ENCODE results near the gene CPNE6.

CPNE6 gene

DNA sequence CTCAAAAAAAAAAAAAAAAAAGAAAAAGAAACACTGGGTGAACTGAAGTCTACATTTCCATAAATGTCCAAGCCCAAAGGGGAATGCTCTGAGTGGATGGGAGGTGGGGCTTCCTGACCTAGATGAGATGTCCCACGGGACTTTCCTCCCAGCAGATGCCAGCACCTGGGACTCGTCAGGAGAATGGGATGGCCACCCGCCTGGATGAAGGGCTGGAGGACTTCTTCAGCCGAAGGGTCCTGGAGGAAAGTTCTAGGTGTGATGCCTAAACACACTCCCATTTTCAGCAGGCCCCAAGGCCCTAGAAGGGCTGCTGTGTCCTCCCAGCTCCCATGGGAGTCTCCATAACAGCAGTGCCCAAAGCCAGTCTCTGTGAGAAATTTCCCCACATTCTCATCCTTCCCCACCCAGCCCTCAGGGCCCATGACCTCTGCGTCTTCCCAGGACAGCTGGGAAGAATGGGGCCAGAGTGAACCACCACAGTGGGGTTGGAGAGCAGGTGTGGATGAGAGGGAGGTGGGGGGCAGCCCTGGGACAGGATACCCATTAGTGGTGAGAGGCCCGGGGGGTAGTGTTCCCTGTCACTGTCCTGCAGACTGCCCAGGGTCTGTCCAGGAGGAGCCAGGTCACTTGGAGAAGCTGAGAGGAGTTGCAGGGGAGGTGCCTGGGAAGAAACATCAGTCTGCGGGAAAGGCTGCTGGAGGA, 7.1 kb upstream of the CPNE6 start:
- H3K27ac ChIP-seq (ENCODE audit: low read length), result no peak overlapping the region
- no peaks in the 10 kb centered on the region for H3K9me3 ChIP-seq (ENCODE audit: control insufficient read depth, low read depth, low read length)
- H3K9ac ChIP-seq (ENCODE audit: low read length), result no peak overlapping the region
- no peaks in the 10 kb centered on the region for H3K4me1 ChIP-seq (ENCODE audit: control insufficient read depth, low read depth, low read length)
- no peaks in the 10 kb centered on the region for H3K27me3 ChIP-seq (ENCODE audit: control insufficient read depth, insufficient read depth, low read length)
- H3K36me3 ChIP-seq (ENCODE audit: control insufficient read depth, low read depth, low read length), result no peaks in the 10 kb centered on the region
- H3K4me3 ChIP-seq (ENCODE audit: low read length), result no peak overlapping the region

DNA sequence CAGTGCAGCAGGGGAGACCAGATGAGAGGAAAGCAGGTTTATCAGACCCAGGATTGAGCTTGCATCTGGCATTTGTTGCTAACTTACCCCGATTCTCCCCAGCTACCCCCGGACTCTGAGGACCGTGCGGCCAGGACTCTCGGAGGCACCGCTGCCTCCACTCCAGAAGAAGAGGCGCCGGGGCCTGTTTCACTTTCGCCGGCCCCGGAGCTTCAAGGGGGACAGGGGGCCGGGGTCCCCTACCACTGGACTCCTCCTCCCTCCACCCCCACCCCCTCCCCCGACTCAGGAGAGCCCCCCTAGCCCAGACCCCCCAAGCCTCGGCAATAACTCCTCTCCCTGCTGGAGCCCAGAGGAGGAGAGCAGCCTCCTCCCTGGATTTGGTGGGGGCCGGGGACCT, 6.5 kb upstream of the CPNE6 start:
- H3K27me3 ChIP-seq (ENCODE audit: control insufficient read depth, insufficient read depth, low read length), result no peaks in the 10 kb centered on the region
- H3K4me1 ChIP-seq (ENCODE audit: control insufficient read depth, low read depth, low read length), result no peaks in the 10 kb centered on the region
- H3K27ac ChIP-seq (ENCODE audit: low read length), result no peak overlapping the region
- H3K9me3 ChIP-seq (ENCODE audit: control insufficient read depth, low read depth, low read length), result no peaks in the 10 kb centered on the region
- no peaks in the 10 kb centered on the region for H3K36me3 ChIP-seq (ENCODE audit: control insufficient read depth, low read depth, low read length)
- no peak overlapping the region for H3K9ac ChIP-seq (ENCODE audit: low read length)
- H3K4me3 ChIP-seq (ENCODE audit: low read length), result no peak overlapping the region

DNA sequence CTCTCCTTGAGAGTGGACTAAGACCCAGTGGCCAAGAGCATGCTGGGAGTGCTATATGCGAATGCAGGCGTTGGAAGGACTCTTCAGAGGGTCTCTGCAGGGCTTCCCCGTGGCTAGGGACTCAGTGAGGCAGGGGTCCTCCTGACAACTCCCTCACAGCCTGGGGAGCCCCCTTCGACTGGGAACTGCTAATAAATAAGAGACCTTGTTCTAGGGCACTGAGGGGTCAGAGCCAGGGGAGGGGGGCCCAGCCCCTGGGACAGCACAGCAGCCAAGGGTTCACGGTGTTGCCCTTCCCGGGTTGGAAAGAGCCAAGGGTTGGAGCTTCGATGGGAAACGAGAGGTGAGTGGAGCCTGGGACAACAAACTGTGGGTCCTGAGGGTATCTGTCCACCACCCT, 6.0 kb upstream of the CPNE6 start:
- Histone ChIP-seq H3K4me3 (ENCODE audit: low read length) (no peak overlapping the region), H3K36me3 (ENCODE audit: control insufficient read depth, low read depth, low read length) (no peaks in the 10 kb centered on the region), H3K27me3 (ENCODE audit: control insufficient read depth, insufficient read depth, low read length) (no peaks in the 10 kb centered on the region), H3K4me1 (ENCODE audit: control insufficient read depth, low read depth, low read length) (no peaks in the 10 kb centered on the region), H3K9me3 (ENCODE audit: control insufficient read depth, low read depth, low read length) (no peaks in the 10 kb centered on the region), H3K9ac (ENCODE audit: low read length) (no peak overlapping the region), H3K27ac (ENCODE audit: low read length) (no peak overlapping the region)

DNA sequence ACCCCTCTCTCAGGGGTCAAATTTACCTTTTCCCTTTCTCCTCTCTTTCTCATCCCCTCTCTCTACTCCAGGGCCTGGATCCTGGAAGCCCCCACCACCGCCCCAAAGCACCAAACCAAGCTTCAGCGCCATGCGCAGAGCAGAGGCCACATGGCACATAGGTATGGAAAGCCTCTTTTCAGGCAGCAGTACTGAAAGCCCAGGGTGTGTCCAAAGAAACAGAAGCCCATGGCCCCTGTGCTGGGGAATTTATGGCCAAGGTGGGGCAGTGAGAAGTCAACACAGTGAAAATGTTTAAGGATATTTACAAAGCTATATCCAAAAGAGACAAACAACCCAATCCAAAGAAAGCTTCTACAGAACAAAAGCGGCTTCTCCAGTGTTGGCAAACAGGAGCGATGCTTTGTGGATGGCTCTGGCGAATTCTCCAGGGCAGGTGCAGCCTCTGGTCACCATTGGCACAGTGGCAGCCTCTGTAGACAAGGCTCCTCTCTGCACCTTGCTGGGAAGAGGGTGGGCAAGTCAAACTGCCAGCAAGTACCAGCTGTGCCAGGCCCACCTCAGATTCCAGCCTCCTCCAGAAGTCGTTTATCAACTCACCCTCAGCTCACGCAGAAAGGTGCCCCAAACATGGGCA, 4.7 kb upstream of the CPNE6 start:
- Histone ChIP-seq H3K27me3 (ENCODE audit: control insufficient read depth, insufficient read depth, low read length) (no peaks in the 10 kb centered on the region), H3K27ac (ENCODE audit: low read length) (no peak overlapping the region), H3K9ac (ENCODE audit: low read length) (no peak overlapping the region), H3K36me3 (ENCODE audit: control insufficient read depth, low read depth, low read length) (no peaks in the 10 kb centered on the region), H3K4me3 (ENCODE audit: low read length) (no peak overlapping the region), H3K4me1 (ENCODE audit: control insufficient read depth, low read depth, low read length) (no peaks in the 10 kb centered on the region), H3K9me3 (ENCODE audit: control insufficient read depth, low read depth, low read length) (no peaks in the 10 kb centered on the region)

DNA sequence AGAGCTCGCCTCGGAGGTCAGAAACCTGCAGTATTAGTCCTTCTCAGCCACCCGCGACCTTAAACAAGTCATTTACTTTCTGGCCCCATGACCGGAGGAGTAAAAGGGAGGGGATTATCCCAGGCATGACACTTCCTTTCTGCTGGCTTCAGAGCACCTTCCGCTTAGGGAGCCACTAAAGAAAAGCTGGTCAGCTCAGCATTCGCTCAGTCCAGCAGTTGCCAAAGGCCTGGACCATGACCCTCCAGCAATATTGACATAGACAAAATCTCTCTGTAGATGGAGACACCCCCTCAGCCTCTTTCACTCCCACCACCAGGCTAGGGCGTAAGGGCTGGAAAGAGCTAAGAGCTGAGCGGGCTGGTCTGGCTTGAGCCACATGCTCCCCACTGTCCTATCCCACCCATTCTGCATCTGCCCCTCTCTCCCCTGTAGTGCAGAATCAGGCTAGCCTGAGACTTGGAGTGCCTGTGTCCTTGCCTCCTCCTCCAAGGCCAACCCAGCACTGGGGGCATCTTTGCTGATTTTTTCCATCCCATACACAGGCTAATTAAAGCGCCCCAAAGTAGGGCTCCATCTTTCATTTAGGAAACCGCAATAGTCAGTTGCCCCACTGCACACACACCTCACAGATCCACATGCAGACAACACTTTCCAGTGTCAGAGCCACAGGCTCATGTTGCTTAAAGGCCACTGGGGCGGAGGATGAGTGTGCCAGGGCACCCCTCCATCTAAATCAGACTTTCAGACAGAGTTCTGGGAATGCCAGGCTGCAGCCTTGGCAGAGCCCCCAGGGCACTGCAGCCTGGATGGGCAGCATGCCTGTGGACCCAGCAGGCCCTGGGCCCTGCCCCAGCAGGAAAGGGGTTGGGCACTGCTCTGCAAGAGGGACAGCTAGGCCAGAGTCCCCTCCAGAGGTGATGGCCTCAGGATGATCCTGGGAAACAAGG, 4.0 kb upstream of the CPNE6 start:
- Histone ChIP-seq H3K27ac (ENCODE audit: low read length) (no peak overlapping the region), H3K36me3 (ENCODE audit: control insufficient read depth, low read depth, low read length) (no peaks in the 10 kb centered on the region), H3K4me1 (ENCODE audit: control insufficient read depth, low read depth, low read length) (no peaks in the 10 kb centered on the region), H3K9ac (ENCODE audit: low read length) (no peak overlapping the region), H3K4me3 (ENCODE audit: low read length) (no peak overlapping the region), H3K27me3 (ENCODE audit: control insufficient read depth, insufficient read depth, low read length) (no peaks in the 10 kb centered on the region), H3K9me3 (ENCODE audit: control insufficient read depth, low read depth, low read length) (no peaks in the 10 kb centered on the region)

DNA sequence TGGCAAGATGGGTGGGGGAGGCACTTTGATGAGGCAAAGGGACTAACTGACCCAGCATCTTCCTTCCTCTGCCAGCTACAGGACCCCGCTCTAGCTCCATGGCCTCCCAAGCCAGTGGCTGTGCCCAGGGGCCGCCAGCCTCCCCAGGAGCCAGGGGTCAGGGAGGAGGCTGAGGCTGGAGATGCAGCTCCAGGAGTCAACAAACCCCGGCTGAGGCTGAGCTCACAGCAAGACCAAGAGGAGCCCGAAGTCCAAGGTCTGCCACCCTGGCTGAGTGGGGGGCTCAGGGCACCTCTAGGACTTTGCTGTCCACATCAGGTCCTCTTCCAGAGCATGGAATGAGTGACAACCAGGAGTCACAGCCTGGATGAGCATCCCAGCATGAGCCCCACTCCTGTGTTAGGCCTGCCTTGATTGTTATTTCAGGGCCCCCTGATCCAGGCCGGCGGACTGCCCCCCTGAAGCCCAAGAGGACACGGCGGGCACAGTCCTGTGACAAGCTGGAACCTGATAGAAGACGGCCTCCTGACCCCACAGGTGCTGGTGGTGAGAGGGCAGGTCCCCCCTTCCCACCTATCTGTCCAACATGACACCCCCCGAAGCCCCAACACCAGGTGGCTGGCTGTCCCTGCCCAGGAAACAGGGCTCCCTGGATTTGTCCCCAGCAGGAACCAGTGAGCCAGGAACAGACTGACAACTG, 2.5 kb upstream of the CPNE6 start:
- no peaks in the 10 kb centered on the region for H3K4me1 ChIP-seq (ENCODE audit: control insufficient read depth, low read depth, low read length)
- no peaks in the 10 kb centered on the region for H3K36me3 ChIP-seq (ENCODE audit: control insufficient read depth, low read depth, low read length)
- H3K4me3 ChIP-seq (ENCODE audit: low read length), result no peak overlapping the region
- H3K9me3 ChIP-seq (ENCODE audit: control insufficient read depth, low read depth, low read length), result no peaks in the 10 kb centered on the region
- H3K27ac ChIP-seq (ENCODE audit: low read length), result no peak overlapping the region
- H3K27me3 ChIP-seq (ENCODE audit: control insufficient read depth, insufficient read depth, low read length), result no peaks in the 10 kb centered on the region
- no peak overlapping the region for H3K9ac ChIP-seq (ENCODE audit: low read length)

DNA sequence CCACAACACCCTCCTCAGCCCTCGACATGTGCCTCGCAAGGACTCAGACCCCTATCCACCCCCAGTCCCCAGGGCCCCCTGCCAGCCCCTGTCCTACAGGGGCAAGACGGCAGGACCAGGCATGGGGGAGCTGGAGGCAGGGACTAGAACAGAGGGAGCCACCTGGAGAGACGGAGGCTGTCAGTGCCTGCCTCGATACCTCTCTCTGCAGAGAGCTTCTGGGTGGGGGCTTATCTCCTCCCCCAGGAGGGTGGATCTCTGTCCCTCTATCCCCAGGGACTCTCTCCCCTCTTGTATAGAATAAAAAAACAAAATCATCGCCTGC, 2.0 kb upstream of the CPNE6 start:
- H3K4me3 ChIP-seq (ENCODE audit: low read length), result no peak overlapping the region
- no peaks in the 10 kb centered on the region for H3K9me3 ChIP-seq (ENCODE audit: control insufficient read depth, low read depth, low read length)
- no peaks in the 10 kb centered on the region for H3K4me1 ChIP-seq (ENCODE audit: control insufficient read depth, low read depth, low read length)
- H3K36me3 ChIP-seq (ENCODE audit: control insufficient read depth, low read depth, low read length), result no peaks in the 10 kb centered on the region
- no peak overlapping the region for H3K27ac ChIP-seq (ENCODE audit: low read length)
- no peaks in the 10 kb centered on the region for H3K27me3 ChIP-seq (ENCODE audit: control insufficient read depth, insufficient read depth, low read length)
- no peak overlapping the region for H3K9ac ChIP-seq (ENCODE audit: low read length)

DNA sequence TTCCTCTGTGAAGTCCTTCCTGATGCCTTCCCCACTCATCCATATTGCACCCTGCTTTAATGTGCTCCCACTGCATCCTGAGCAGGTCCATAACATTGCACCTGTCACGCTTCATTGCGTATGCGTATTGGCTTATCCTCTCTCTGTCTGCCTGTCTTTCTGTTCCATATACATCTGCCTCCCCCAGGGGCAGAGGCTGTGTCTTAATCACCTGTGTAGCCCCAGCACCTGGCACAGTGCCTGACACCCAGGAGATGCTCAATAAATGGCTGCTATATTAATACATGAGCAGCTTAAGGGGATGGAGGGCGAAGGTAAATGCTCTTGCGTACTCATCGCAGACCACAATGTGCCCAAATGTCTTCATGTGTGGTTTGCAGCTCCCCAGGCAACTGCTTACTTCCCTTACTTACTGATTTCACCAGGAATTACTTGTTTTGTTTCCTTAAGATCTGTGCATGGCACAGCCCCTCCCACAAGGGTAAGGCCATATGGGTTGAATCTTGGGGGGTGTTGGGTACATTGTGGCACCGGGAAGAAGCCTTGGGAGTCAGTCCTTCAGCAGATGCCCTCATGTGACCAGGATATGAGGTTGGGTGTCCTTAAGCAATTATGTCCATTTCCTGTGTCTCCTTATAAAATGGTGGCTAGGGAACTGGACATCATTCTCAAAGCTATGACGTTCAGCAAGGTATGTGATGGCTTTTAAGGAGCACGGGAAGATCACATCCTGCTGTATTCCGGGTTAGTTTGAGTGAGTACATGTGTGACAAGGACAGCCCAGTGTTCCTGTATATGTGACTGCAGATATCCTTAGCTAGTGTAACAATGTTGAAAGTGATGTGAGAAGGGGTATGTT, 848 bp upstream of the CPNE6 start:
- H3K4me1 ChIP-seq (ENCODE audit: control insufficient read depth, low read depth, low read length), result no peaks in the 10 kb centered on the region
- H3K36me3 ChIP-seq (ENCODE audit: control insufficient read depth, low read depth, low read length), result no peaks in the 10 kb centered on the region
- H3K9ac ChIP-seq (ENCODE audit: low read length), result no peak overlapping the region
- H3K27me3 ChIP-seq (ENCODE audit: control insufficient read depth, insufficient read depth, low read length), result no peaks in the 10 kb centered on the region
- H3K27ac ChIP-seq (ENCODE audit: low read length), result no peak overlapping the region
- no peak overlapping the region for H3K4me3 ChIP-seq (ENCODE audit: low read length)
- no peaks in the 10 kb centered on the region for H3K9me3 ChIP-seq (ENCODE audit: control insufficient read depth, low read depth, low read length)

DNA sequence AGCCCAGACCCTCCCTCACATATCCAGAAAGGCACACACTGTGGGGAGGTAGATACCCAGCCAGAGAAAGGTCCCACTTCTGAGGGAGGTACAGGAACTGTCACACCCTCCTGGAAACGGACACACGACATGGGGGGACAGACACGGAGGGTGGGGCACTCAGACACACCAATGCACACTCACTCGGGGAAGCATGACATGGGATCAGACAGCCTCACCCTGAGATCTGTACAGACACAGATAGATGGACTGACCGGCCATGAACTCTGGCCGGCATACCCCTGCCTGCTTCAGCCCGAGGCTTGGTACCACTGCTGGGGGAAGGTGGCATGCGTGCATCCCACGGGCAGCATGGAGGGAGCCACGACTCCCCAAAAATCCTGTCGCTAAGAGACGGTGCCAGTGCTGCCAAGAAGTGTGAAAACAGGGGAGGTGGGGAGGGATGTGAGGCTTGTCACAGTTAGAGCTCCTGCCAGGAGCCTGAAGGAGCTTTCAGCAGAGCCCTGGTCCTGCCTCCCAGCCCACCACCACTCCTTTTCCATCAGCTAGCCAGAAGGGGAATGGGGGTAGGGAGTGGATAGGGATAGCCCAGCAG, 571 bp downstream of the CPNE6 start:
- H3K4me1 ChIP-seq (ENCODE audit: control insufficient read depth, low read depth, low read length), result no peaks in the 10 kb centered on the region
- H3K4me3 ChIP-seq (ENCODE audit: low read length), result no peak overlapping the region
- H3K9ac ChIP-seq (ENCODE audit: low read length), result no peak overlapping the region

DNA sequence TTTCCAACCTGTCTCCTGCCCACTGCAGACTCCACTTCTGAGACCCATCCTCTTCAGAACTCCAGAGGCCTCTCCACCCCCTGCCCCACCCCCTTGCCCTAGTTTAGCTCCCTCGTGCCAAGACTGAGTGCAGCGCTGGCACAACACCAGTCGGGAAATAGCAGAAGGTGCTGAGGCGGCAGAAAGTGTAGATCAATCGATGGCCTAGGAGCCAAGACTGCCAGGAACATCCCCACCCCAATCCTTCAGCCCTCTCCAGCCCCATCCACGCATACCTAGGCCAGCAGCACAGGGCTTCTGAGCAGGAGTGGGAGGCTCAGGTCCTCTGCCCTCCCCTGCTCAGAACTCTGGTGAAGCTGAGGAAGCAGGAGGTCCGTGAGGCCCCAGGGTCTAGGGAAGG, 1.1 kb downstream of the CPNE6 start:
- Histone ChIP-seq H3K36me3 (ENCODE audit: control insufficient read depth, low read depth, low read length) (no peaks in the 10 kb centered on the region), H3K27me3 (ENCODE audit: control insufficient read depth, insufficient read depth, low read length) (no peaks in the 10 kb centered on the region), H3K9me3 (ENCODE audit: control insufficient read depth, low read depth, low read length) (no peaks in the 10 kb centered on the region), H3K27ac (ENCODE audit: low read length) (no peak overlapping the region), H3K4me3 (ENCODE audit: low read length) (no peak overlapping the region), H3K4me1 (ENCODE audit: control insufficient read depth, low read depth, low read length) (no peaks in the 10 kb centered on the region), H3K9ac (ENCODE audit: low read length) (no peak overlapping the region)

More for the DNA sequence above, 571 bp downstream of the CPNE6 start:
- Histone ChIP-seq H3K27me3 (ENCODE audit: control insufficient read depth, insufficient read depth, low read length) (no peaks in the 10 kb centered on the region), H3K36me3 (ENCODE audit: control insufficient read depth, low read depth, low read length) (no peaks in the 10 kb centered on the region), H3K9me3 (ENCODE audit: control insufficient read depth, low read depth, low read length) (no peaks in the 10 kb centered on the region), H3K27ac (ENCODE audit: low read length) (no peak overlapping the region)

Measured in iPS-18a (cell line).